Breast epithelium (tissue), 3 donors: ENCODE measurements around the gene FAF2.

Experiments used
- CTCF ChIP-seq, 3 donors: fragments of 450-650 bp; IDR thresholded peaks; one replicate each; pipeline ENCODE4 v1.5.1; 2016 to 2017; ENCODE audit warnings: antibody characterized with exemption in 3 of 3, mild to moderate bottlenecking in 3 of 3, moderate library complexity in 3 of 3
- POLR2A ChIP-seq: fragments of 450-650 bp; IDR thresholded peaks from one replicate; pipeline ENCODE4 v1.6.1; 2016; ENCODE audit warnings: antibody characterized with exemption, mild to moderate bottlenecking, moderate library complexity
- POLR2AphosphoS5 ChIP-seq, 3 donors: sonication (generic); formaldehyde crosslinking; IDR thresholded peaks; one replicate each; pipeline ENCODE4 v1.6.1; 2017; ENCODE audit warnings: antibody characterized with exemption in 3 of 3

DNA sequence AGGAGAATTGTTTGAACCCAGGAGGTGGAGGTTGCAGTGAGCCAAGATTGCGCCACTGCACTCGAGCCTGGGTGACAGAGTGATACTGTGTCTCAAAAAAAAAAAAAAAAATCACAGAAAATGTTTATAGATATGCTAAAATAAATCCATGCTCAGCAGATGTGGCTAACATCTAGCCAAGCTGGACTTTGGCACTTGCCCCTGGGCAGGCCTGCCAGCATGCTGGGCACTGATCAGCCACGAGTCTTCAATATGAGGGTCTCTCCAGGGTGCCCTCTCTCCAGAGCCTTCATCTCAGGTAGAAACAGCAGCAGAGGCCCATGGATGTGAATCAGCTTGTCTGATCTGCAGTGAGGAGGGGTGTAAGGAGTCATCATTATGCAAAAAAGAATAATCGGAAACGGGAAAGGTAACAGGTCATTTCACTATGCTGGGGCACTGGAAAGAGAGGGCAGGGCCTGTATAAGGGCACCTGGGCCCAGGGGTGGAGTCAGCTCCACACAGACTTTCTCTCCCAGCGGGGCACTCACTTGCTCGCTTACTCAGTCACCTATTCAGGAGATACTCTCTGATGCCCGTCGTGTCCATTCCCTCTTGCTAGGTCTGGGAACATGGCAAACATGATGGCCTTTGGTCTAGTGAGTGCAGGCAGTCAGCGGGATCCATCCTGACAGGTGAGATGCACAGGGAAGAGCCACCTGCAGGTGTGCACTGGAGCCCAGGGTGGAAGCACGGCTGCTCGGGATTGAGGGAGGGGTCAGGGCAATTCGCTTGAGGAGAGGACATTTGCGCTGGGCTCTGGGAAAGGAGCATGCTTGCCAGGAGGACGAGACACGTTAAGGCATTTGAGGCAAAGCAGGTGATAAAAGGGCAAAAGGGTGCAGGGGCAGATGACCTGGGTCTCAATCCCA, 71.9 kb downstream of the FAF2 start:
- TF ChIP-seq CTCF (IDR thresholded peaks at IDR 0.05) = no peak
- no peak for TF ChIP-seq POLR2A
- no peak for TF ChIP-seq POLR2AphosphoS5 (IDR thresholded peaks at IDR 0.05)
